Choroid plexus epithelial cell (primary cell): ENCODE measurements around the gene CABLES2.

Source experiments
- DNase-seq: peaks from one replicate; pipeline ENCODE4 v3.0.0-alpha.2; 2010; ENCODE audit warnings: low read depth
- H3K4me3 ChIP-seq: 2 replicates; pipeline ENCODE4 v1.5.1; 2011; ENCODE audit warnings: low read depth, mild to moderate bottlenecking, control low read depth, low read length, moderate library complexity
- CTCF ChIP-seq: conservative IDR thresholded peaks from 2 replicates; pipeline ENCODE4 v1.5.1; 2011; ENCODE audit warnings: low read depth, mild to moderate bottlenecking, control low read depth, inconsistent platforms, low read length, moderate library complexity

Gene CABLES2

GRCh38 chr20:62344782-62345181, 62.3 kb downstream of the CABLES2 start:
- H3K4me3 ChIP-seq, result no peak overlapping the region
- peak; percentile 77 for DNase-seq
- no peak for TF ChIP-seq CTCF

- DNase-seq, result no peak
- no peak for TF ChIP-seq CTCF
- no peak overlapping the region for H3K4me3 ChIP-seq
Measured at GRCh38 chr20:62344092-62344491, 63.0 kb downstream of the CABLES2 start.

- DNase-seq, result no peak
- no peak overlapping the region for H3K4me3 ChIP-seq
- TF ChIP-seq CTCF, result no peak
Measured at GRCh38 chr20:62342910-62343309, 64.2 kb downstream of the CABLES2 start.

GRCh38 chr20:62339647-62340062, 67.4 kb downstream of the CABLES2 start:
- DNase-seq, result no peak
- no peak for TF ChIP-seq CTCF
- no peak overlapping the region for H3K4me3 ChIP-seq
